ENCODE results near the gene TIGD1.

The TIGD1 gene

GRCh38 chr2:232525791-232526371 is 24.5 kb downstream of the TIGD1 start, which contains the start of gene CHRND:
Gene CHRND (plus strand): TSS chr2:232526160. CDS start chr2:232526216, 56 bp downstream.
- H3K27me3 ChIP-seq (ENCODE audit: control insufficient read depth, insufficient read depth, low read length), result peaks cover 3% of the 10 kb centered on the region
- no peaks in the 10 kb centered on the region for H3K9me3 ChIP-seq (ENCODE audit: control insufficient read depth, low read length)
- no peak within 1 kb of the TSS for H2AFZ ChIP-seq
- H3K9ac ChIP-seq, result no peak within 1 kb of the TSS
- no peak within 1 kb of the TSS for H3K27ac ChIP-seq
- H3K79me2 ChIP-seq, result no peaks in the 10 kb centered on the region
- no peak within 1 kb of the TSS for H3K4me2 ChIP-seq (ENCODE audit: low read length)
- H3K36me3 ChIP-seq (ENCODE audit: control insufficient read depth, insufficient read depth, low read length), result no peaks in the 10 kb centered on the region
- no peak within 1 kb of the TSS for H3K4me3 ChIP-seq (ENCODE audit: low read depth, low read length)
- H3K4me1 ChIP-seq, result no peaks in the 10 kb centered on the region
- no peak for TF ChIP-seq CTCF (IDR thresholded peaks at IDR 0.05)

- Histone ChIP-seq H3K27ac (no peak overlapping the region), H3K4me1 (no peaks in the 10 kb centered on the region), H3K4me2 (ENCODE audit: low read length) (no peak overlapping the region), H2AFZ (no peak overlapping the region), H3K9me3 (ENCODE audit: control insufficient read depth, low read length) (no peaks in the 10 kb centered on the region), H3K4me3 (ENCODE audit: low read depth, low read length) (no peak overlapping the region), H3K27me3 (ENCODE audit: control insufficient read depth, insufficient read depth, low read length) (peaks cover 3% of the 10 kb centered on the region), H3K9ac (no peak overlapping the region), H3K79me2 (no peaks in the 10 kb centered on the region), H3K36me3 (ENCODE audit: control insufficient read depth, insufficient read depth, low read length) (no peaks in the 10 kb centered on the region)
- no peak for TF ChIP-seq CTCF (IDR thresholded peaks at IDR 0.05)
These were observed 25.2 kb downstream of the TIGD1 start for GRCh38 chr2:232525199-232525598.

GRCh38 chr2:232524771-232525170 is 25.6 kb downstream of the TIGD1 start:
- no peak overlapping the region for H2AFZ ChIP-seq
- H3K4me3 ChIP-seq (ENCODE audit: low read depth, low read length), result no peak overlapping the region
- no peak overlapping the region for H3K4me2 ChIP-seq (ENCODE audit: low read length)
- TF ChIP-seq CTCF (IDR thresholded peaks at IDR 0.05), result no peak
- no peaks in the 10 kb centered on the region for H3K4me1 ChIP-seq
- H3K79me2 ChIP-seq, result no peaks in the 10 kb centered on the region
- H3K9ac ChIP-seq, result no peak overlapping the region
- H3K27me3 ChIP-seq (ENCODE audit: control insufficient read depth, insufficient read depth, low read length), result peaks cover 3% of the 10 kb centered on the region
- no peaks in the 10 kb centered on the region for H3K9me3 ChIP-seq (ENCODE audit: control insufficient read depth, low read length)
- no peak overlapping the region for H3K27ac ChIP-seq
- H3K36me3 ChIP-seq (ENCODE audit: control insufficient read depth, insufficient read depth, low read length), result no peaks in the 10 kb centered on the region

GRCh38 chr2:232523682-232524597 is 26.4 kb downstream of the TIGD1 start:
- H3K9ac ChIP-seq, result no peak overlapping the region
- no peak for TF ChIP-seq CTCF (IDR thresholded peaks at IDR 0.05)

More at GRCh38 chr2:232523682-232524597, 26.4 kb downstream of the TIGD1 start:
- Histone ChIP-seq H3K4me1 (no peaks in the 10 kb centered on the region), H3K9me3 (ENCODE audit: control insufficient read depth, low read length) (no peaks in the 10 kb centered on the region), H3K27ac (no peak overlapping the region), H3K79me2 (no peaks in the 10 kb centered on the region), H3K4me2 (ENCODE audit: low read length) (peak overlapping the region; percentile 22), H2AFZ (peak overlapping the region; percentile 38), H3K36me3 (ENCODE audit: control insufficient read depth, insufficient read depth, low read length) (no peaks in the 10 kb centered on the region), H3K4me3 (ENCODE audit: low read depth, low read length) (no peak overlapping the region), H3K27me3 (ENCODE audit: control insufficient read depth, insufficient read depth, low read length) (peaks cover 3% of the 10 kb centered on the region)
